Astrocyte (in vitro differentiated cells and primary cell): ENCODE measurements around the gene DPAGT1. TPM values are rescaled to one million over a fixed set of nuclear protein-coding genes. Genes with fewer than 3 reads are reported as not detected.
A peak's percentile ranks its signal among the peaks of the same experiment; 100 is the strongest.

Source experiments
- DNase-seq: peaks from one replicate; pipeline ENCODE4 v3.0.0-alpha.2; 2010; ENCODE audit warnings: low read depth
- FAIRE-seq: peaks from 2 replicates; lab custom pipeline; 2011; peaks lifted over from hg19 to GRCh38; lab: Jason Lieb, UNC
- H2AFZ ChIP-seq: 2 replicates; pipeline ENCODE4 v1.6.0; 2012; ENCODE audit warnings: low read depth, low read length, inconsistent platforms
- H3K27ac ChIP-seq: 2 replicates; pipeline ENCODE4 v1.5.1; 2011; ENCODE audit warnings: low read depth, low read length, inconsistent platforms
- H3K27me3 ChIP-seq: 2 replicates; pipeline ENCODE4 v1.6.0; 2011; ENCODE audit warnings: low read length, inconsistent platforms; ENCODE audit not compliant: insufficient read depth
- H3K36me3 ChIP-seq: 2 replicates; pipeline ENCODE4 v1.5.1; 2011; ENCODE audit warnings: low read length, inconsistent platforms; ENCODE audit not compliant: insufficient read depth
- H3K4me1 ChIP-seq: 2 replicates; pipeline ENCODE4 v1.5.1; 2011; ENCODE audit warnings: low read length, inconsistent platforms; ENCODE audit not compliant: insufficient read depth
- H3K4me2 ChIP-seq: 2 replicates; pipeline ENCODE4 v1.6.0; 2012; ENCODE audit warnings: low read length, inconsistent platforms
- H3K4me3 ChIP-seq: 2 replicates; pipeline ENCODE4 v1.5.1; 2011; ENCODE audit warnings: low read depth, mild to moderate bottlenecking, low read length, inconsistent platforms; ENCODE audit not compliant: insufficient read depth
- H3K79me2 ChIP-seq: 2 replicates; pipeline ENCODE4 v1.6.0; 2012; ENCODE audit warnings: mild to moderate bottlenecking, low read length, inconsistent platforms; ENCODE audit not compliant: insufficient read depth
- H3K9ac ChIP-seq: 2 replicates; pipeline ENCODE4 v1.6.0; 2012; ENCODE audit warnings: mild to moderate bottlenecking, low read length, inconsistent platforms
- H3K9me3 ChIP-seq: 2 replicates; pipeline ENCODE4 v1.5.1; 2012; ENCODE audit warnings: low read depth, mild to moderate bottlenecking, low read length, inconsistent platforms; ENCODE audit not compliant: insufficient read depth
- H4K20me1 ChIP-seq: 2 replicates; pipeline ENCODE4 v1.6.0; 2012; ENCODE audit warnings: low read length, inconsistent platforms; ENCODE audit not compliant: insufficient read depth
- H3K27ac Mint-ChIP-seq: one replicate; pipeline ENCODE4 v1.8.0; 2021; ENCODE audit warnings: mild to moderate bottlenecking, mixed read lengths; ENCODE audit not compliant: unreplicated experiment
- H3K27me3 Mint-ChIP-seq: one replicate; pipeline ENCODE4 v1.8.0; 2021; ENCODE audit warnings: low read depth, mixed read lengths; ENCODE audit not compliant: unreplicated experiment
- H3K36me3 Mint-ChIP-seq: one replicate; pipeline ENCODE4 v1.8.0; 2021; ENCODE audit warnings: low read depth, mixed read lengths; ENCODE audit not compliant: unreplicated experiment
- H3K4me1 Mint-ChIP-seq: one replicate; pipeline ENCODE4 v1.8.0; 2021; ENCODE audit warnings: low read depth, mixed read lengths; ENCODE audit not compliant: unreplicated experiment
- H3K4me3 Mint-ChIP-seq: one replicate; pipeline ENCODE4 v1.8.0; 2021; ENCODE audit warnings: mild to moderate bottlenecking, moderate library complexity, mixed read lengths; ENCODE audit not compliant: unreplicated experiment
- H3K9me3 Mint-ChIP-seq: one replicate; pipeline ENCODE4 v1.8.0; 2021; ENCODE audit warnings: mild to moderate bottlenecking, mixed read lengths; ENCODE audit not compliant: unreplicated experiment
- EZH2 ChIP-seq: IDR thresholded peaks from 2 replicates; pipeline ENCODE4 v1.6.1; 2012; ENCODE audit warnings: mild to moderate bottlenecking, low read length, inconsistent platforms; ENCODE audit not compliant: insufficient read depth
- total RNA-seq: library from RNA; stranded (reverse); gene quantifications from 2 replicates; pipeline ENCODE4 v1.2.1, GENCODE V29; 2021
- TF ChIP-seq, protein P1 (sequence below): IDR thresholded peaks from 2 replicates; pipeline ENCODE4 v1.5.1; 2011; ENCODE audit warnings: low read depth, mild to moderate bottlenecking, inconsistent platforms, low read length, moderate library complexity; ENCODE audit not compliant: insufficient read depth

The DPAGT1 gene
- total RNA-seq, 1 donor from 2014 or later: 44.1 TPM

DNA sequence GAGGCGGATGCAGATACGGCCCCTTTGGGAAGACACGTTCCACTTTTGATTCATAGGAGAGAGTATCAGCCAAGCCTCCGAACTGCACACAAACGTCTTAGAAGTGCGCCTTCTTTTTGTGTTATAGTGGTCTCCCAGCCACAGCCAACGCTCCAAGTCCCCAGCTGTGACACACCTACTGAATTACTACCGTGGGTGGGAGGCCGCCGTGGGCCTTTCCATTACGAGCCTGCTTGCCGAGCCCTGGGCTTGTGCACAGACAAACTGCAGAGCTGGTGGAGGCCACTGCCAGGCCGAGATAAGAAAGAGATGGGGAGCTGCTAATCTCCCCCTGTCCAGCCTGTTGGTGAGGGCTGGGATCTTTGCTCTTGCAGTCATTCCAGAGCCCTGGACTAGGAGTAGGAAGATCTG lies 16.2 kb downstream of the DPAGT1 start:
- TF ChIP-seq EZH2: no peak
- TF ChIP-seq, protein P1, sequence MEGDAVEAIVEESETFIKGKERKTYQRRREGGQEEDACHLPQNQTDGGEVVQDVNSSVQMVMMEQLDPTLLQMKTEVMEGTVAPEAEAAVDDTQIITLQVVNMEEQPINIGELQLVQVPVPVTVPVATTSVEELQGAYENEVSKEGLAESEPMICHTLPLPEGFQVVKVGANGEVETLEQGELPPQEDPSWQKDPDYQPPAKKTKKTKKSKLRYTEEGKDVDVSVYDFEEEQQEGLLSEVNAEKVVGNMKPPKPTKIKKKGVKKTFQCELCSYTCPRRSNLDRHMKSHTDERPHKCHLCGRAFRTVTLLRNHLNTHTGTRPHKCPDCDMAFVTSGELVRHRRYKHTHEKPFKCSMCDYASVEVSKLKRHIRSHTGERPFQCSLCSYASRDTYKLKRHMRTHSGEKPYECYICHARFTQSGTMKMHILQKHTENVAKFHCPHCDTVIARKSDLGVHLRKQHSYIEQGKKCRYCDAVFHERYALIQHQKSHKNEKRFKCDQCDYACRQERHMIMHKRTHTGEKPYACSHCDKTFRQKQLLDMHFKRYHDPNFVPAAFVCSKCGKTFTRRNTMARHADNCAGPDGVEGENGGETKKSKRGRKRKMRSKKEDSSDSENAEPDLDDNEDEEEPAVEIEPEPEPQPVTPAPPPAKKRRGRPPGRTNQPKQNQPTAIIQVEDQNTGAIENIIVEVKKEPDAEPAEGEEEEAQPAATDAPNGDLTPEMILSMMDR: no peak
- H3K9me3 ChIP-seq: no peaks in the 10 kb centered on the region
- H3K4me3 Mint-ChIP-seq: peak overlapping the region; percentile 97

GRCh38 chr11:119084663-119085436 lies 16.8 kb downstream of the DPAGT1 start, which contains the start of gene HMBS:
TSS of gene HMBS (plus strand) at chr11:119084881. CDS start at chr11:119085034, 153 bp downstream.
- Histone ChIP-seq H3K27ac (peak within 1 kb of the TSS; percentile 90), H3K9me3 (no peaks in the 10 kb centered on the region), H3K9ac (peak within 1 kb of the TSS; percentile 91), H3K4me2 (peak within 1 kb of the TSS; percentile 96), H3K4me3 (peak within 1 kb of the TSS; percentile 95), H3K36me3 (peaks cover 9% of the 10 kb centered on the region), H4K20me1 (peaks cover 3% of the 10 kb centered on the region), H3K79me2 (peaks cover 20% of the 10 kb centered on the region), H3K4me1 (peaks cover 11% of the 10 kb centered on the region), H3K27me3 (no peaks in the 10 kb centered on the region), H2AFZ (peak within 1 kb of the TSS; percentile 93)
- no peaks in the 10 kb centered on the region for H3K27me3 Mint-ChIP-seq
- H3K27ac Mint-ChIP-seq: peak within 1 kb of the TSS; percentile 89
- no peak for TF ChIP-seq EZH2
- TF ChIP-seq, protein P1: no peak
- H3K36me3 Mint-ChIP-seq: peaks cover 12% of the 10 kb centered on the region
- peak; percentile 91 for DNase-seq
- peak within 1 kb of the TSS; percentile 97 for H3K4me3 Mint-ChIP-seq
- peaks cover 5% of the 10 kb centered on the region for H3K4me1 Mint-ChIP-seq
- H3K9me3 Mint-ChIP-seq: no peaks in the 10 kb centered on the region
- FAIRE-seq: peak; percentile 50

More for the DNA sequence above, 16.2 kb downstream of the DPAGT1 start:
- H3K9me3 Mint-ChIP-seq: no peaks in the 10 kb centered on the region
- Histone ChIP-seq H3K36me3 (peaks cover 9% of the 10 kb centered on the region), H3K4me3 (peak overlapping the region; percentile 95), H2AFZ (peak overlapping the region; percentile 78), H3K79me2 (peaks cover 20% of the 10 kb centered on the region), H3K27me3 (no peaks in the 10 kb centered on the region), H3K4me1 (peaks cover 11% of the 10 kb centered on the region), H4K20me1 (peaks cover 3% of the 10 kb centered on the region), H3K27ac (peak overlapping the region; percentile 90), H3K9ac (peak overlapping the region; percentile 91), H3K4me2 (peak overlapping the region; percentile 96)
- FAIRE-seq: no peak
- peak; percentile 10 for DNase-seq
- peaks cover 5% of the 10 kb centered on the region for H3K4me1 Mint-ChIP-seq
- H3K36me3 Mint-ChIP-seq: peaks cover 12% of the 10 kb centered on the region
- H3K27ac Mint-ChIP-seq: peak overlapping the region; percentile 89
- H3K27me3 Mint-ChIP-seq: no peaks in the 10 kb centered on the region
